ENCODE measurements around the gene KPNA6. TPM values are rescaled to one million over a fixed set of nuclear protein-coding genes. Genes with fewer than 3 reads are reported as not detected.
A peak's percentile ranks its signal among the peaks of the same experiment; 100 is the strongest.

KPNA6 gene
- polyA plus RNA-seq, 1 of the 3 experiments (the other 2 are of a cell fraction), result 13.1 TPM

DNA sequence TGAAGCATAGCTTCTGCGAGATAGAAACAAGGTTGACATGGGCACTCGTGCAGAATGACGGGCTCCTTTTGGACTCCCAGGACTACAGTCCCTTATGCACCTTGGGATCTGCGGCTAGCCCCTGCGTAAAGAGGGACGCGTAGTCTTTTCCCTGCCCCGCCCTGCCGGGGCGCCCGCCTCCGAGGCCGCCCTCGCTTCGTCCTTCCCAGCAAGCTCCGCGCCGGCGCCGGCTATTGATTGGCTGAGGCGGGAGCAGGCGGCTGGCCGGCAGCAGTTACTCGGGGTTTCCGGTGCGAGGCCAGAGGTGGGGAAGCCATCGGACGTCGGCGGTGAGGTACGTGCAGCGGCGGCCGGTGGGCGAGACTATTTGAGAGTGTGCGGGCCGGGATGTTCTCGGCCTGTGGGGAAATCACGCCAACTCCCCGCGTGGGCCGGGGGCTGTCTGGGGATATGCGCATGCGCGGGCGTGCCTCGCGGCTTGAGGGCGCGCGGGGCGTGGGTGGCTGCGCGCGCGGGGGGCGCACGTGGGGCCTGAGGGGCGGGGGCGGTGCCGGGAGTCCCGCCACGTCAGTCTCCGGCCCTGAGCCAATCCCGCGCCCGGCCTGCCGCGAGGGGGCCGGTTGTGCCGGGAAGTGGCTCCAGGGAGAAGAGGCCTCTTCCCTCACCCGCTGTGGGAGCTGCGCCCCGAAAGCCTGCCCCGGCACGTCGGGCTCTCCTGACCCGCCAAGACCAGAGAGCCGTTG, 71.8 kb downstream of the KPNA6 start, which contains the start of gene TXLNA:
TXLNA (plus strand) TSS at position 233 of the 743 bp plus-strand sequence. CDS start 671 bp downstream, outside the sequence.
- ChIA-PET CTCF (interaction anchor here (0.9 to 1.7 kb wide), 4 partner anchors 13 to 72 kb away, joined by 3 read pairs; partner anchors contain the start of gene KPNA6), POLR2A (interaction anchor here (0.7 to 3.4 kb wide), 10 partner anchors 17 to 1241 kb away, joined by 3 to 19 read pairs (median 5); partner anchors contain the start of genes CCDC28B, IQCC, KPNA6 and MARCKSL1)
- Histone ChIP-seq H3K36me3 (replicated peaks in 1 of 2; ENCODE audit: control insufficient read depth in 1 of 2, insufficient read depth in 2 of 2, low read length in 1 of 2) (peaks cover 22 to 35% of the 10 kb centered on the region in 2 experiments), H3K9me2 (no peaks in the 10 kb centered on the region), H4K20me1 (ENCODE audit: insufficient read depth) (peaks cover 12% of the 10 kb centered on the region; the same call in 1 of the 2 replicates), H3K27me3 (ENCODE audit: insufficient read depth) (no peaks in the 10 kb centered on the region), H3F3A (replicated peaks; ENCODE audit: insufficient read depth) (peaks cover 35% of the 10 kb centered on the region), H3K4me2 (peak within 1 kb of the TSS; percentile 97), H3K9ac (peak within 1 kb of the TSS; percentile 98), H3K27ac (ENCODE audit: low read depth in 2 of 2, low read length in 1 of 2) (peak within 1 kb of the TSS; percentile 90 to 96), H3K79me2 (ENCODE audit: insufficient read depth) (peaks cover 44% of the 10 kb centered on the region), H3K4me1 (ENCODE audit: control insufficient read depth in 1 of 2, insufficient read depth in 2 of 2, low read depth in 1 of 2, low read length in 1 of 2) (peaks cover 18 to 25% of the 10 kb centered on the region in 2 experiments; a peak in 3 of 4 replicates), H2AFZ (ENCODE audit: low read depth) (peak within 1 kb of the TSS; percentile 77), H3K4me3 (ENCODE audit: low read depth in 2 of 2, low read length in 1 of 2) (peak within 1 kb of the TSS; percentile 65 to 82), H3K9me3 (no peaks in the 10 kb centered on the region)
- no peak for TF ChIP-seq SMC3 (IDR thresholded peaks at IDR 0.05; ENCODE audit: low read depth, low read length)
- TF ChIP-seq CHD2 (IDR thresholded peaks at IDR 0.05; ENCODE audit: low read length, partially characterized antibody), result peak; percentile 35
- TF ChIP-seq POLR2AphosphoS5 (IDR thresholded peaks at IDR 0.05; ENCODE audit: low read depth, low read length), result peak; percentile 69
- no peak for TF ChIP-seq TCF12 (IDR thresholded peaks at IDR 0.05)
- TF ChIP-seq FOXJ3 (CRISPR knock-in tag; IDR thresholded peaks at IDR 0.05), result no peak; the same call in 1 of the 2 replicates
- TF ChIP-seq, protein P1, sequence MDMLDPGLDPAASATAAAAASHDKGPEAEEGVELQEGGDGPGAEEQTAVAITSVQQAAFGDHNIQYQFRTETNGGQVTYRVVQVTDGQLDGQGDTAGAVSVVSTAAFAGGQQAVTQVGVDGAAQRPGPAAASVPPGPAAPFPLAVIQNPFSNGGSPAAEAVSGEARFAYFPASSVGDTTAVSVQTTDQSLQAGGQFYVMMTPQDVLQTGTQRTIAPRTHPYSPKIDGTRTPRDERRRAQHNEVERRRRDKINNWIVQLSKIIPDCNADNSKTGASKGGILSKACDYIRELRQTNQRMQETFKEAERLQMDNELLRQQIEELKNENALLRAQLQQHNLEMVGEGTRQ (IDR thresholded peaks at IDR 0.05; ENCODE audit: borderline replicate concordance, low read depth, low read length), result no peak
- TF ChIP-seq, protein P2, sequence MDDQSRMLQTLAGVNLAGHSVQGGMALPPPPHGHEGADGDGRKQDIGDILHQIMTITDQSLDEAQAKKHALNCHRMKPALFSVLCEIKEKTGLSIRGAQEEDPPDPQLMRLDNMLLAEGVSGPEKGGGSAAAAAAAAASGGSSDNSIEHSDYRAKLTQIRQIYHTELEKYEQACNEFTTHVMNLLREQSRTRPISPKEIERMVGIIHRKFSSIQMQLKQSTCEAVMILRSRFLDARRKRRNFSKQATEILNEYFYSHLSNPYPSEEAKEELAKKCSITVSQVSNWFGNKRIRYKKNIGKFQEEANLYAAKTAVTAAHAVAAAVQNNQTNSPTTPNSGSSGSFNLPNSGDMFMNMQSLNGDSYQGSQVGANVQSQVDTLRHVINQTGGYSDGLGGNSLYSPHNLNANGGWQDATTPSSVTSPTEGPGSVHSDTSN (IDR thresholded peaks at IDR 0.05), result peak; percentile 89
- TF ChIP-seq FOSL2 (IDR thresholded peaks at IDR 0.05; ENCODE audit: borderline replicate concordance, low read depth), result no peak
- peak; percentile 82 for TF ChIP-seq MAX (IDR thresholded peaks at IDR 0.05; ENCODE audit: low read depth)
- TF ChIP-seq EZH2phosphoT487 (IDR thresholded peaks at IDR 0.05; ENCODE audit: borderline replicate concordance, low read depth), result no peak
- no peak for TF ChIP-seq RAD21 (IDR thresholded peaks at IDR 0.05; ENCODE audit: low read length)
- TF ChIP-seq ELF1 (IDR thresholded peaks at IDR 0.05), result peak; percentile 16; the same call in 1 of the 2 replicates
- TF ChIP-seq, protein P3, sequence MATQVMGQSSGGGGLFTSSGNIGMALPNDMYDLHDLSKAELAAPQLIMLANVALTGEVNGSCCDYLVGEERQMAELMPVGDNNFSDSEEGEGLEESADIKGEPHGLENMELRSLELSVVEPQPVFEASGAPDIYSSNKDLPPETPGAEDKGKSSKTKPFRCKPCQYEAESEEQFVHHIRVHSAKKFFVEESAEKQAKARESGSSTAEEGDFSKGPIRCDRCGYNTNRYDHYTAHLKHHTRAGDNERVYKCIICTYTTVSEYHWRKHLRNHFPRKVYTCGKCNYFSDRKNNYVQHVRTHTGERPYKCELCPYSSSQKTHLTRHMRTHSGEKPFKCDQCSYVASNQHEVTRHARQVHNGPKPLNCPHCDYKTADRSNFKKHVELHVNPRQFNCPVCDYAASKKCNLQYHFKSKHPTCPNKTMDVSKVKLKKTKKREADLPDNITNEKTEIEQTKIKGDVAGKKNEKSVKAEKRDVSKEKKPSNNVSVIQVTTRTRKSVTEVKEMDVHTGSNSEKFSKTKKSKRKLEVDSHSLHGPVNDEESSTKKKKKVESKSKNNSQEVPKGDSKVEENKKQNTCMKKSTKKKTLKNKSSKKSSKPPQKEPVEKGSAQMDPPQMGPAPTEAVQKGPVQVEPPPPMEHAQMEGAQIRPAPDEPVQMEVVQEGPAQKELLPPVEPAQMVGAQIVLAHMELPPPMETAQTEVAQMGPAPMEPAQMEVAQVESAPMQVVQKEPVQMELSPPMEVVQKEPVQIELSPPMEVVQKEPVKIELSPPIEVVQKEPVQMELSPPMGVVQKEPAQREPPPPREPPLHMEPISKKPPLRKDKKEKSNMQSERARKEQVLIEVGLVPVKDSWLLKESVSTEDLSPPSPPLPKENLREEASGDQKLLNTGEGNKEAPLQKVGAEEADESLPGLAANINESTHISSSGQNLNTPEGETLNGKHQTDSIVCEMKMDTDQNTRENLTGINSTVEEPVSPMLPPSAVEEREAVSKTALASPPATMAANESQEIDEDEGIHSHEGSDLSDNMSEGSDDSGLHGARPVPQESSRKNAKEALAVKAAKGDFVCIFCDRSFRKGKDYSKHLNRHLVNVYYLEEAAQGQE (IDR thresholded peaks at IDR 0.05; ENCODE audit: low read depth, low read length), result no peak
- TF ChIP-seq RCOR1 (IDR thresholded peaks at IDR 0.05; ENCODE audit: low read length), result no peak
- TF ChIP-seq GATA2 (CRISPR knock-in tag; IDR thresholded peaks at IDR 0.05), result no peak
- no peak for TF ChIP-seq RFX5 (IDR thresholded peaks at IDR 0.05; ENCODE audit: low read length)
- TF ChIP-seq NRF1 (IDR thresholded peaks at IDR 0.05; ENCODE audit: low read depth, low read length), result peak; percentile 70
- TF ChIP-seq GABPA (IDR thresholded peaks at IDR 0.05; ENCODE audit: low read depth), result peak; percentile 76
- peak; percentile 84 for TF ChIP-seq MXI1 (IDR thresholded peaks at IDR 0.05; ENCODE audit: low read depth, low read length)
- 0 out of 2 replicates have a peak, but pooled peaks have one; percentile 42 for TF ChIP-seq SIN3A (IDR thresholded peaks at IDR 0.05; ENCODE audit: borderline replicate concordance, low read depth, low read length)
- DNase-seq, result peak; percentile 98
- 2% methylated on average over 17 of the region's 79 CpGs for WGBS (ENCODE audit: low lambda C conversion rate)
